Endothelial cell of umbilical vein (primary cell): ENCODE results near the gene FGD5. TPM values are rescaled to one million over a fixed set of nuclear protein-coding genes. Genes with fewer than 3 reads are reported as not detected.

Experiments used
- BruUV-seq: library from RNA; stranded (reverse); fragments of 400-500 nt; replicated peaks from 2 replicates; lab custom pipeline; 2021; lab: Mats Ljungman, UMichigan
- CTCF ChIA-PET: fragments of 300-600, 350-600 bp; sonication (Branson Sonifier 250); formaldehyde crosslinking; loops from one replicate; lab custom pipeline; 2021; ENCODE audit warnings: antibody characterized with exemption, inconsistent platforms; lab: Charles Lee
- POLR2A ChIA-PET: fragments of 300-600, 350-600 bp; sonication (Branson Sonifier 250); formaldehyde crosslinking; loops from one replicate; lab custom pipeline; 2021; ENCODE audit warnings: antibody characterized with exemption, inconsistent platforms; lab: Charles Lee
- DNase-seq: peaks from one replicate; pipeline ENCODE4 v3.0.0-alpha.2; 2011; ENCODE audit warnings: low read depth, low spot score
- FAIRE-seq: peaks from 2 replicates; lab custom pipeline; 2011; peaks lifted over from hg19 to GRCh38; lab: Jason Lieb, UNC
- H2AFZ ChIP-seq: 2 replicates; pipeline ENCODE4 v1.6.0; 2012; ENCODE audit warnings: low read depth, low read length, control low read depth, inconsistent platforms
- H3K27ac ChIP-seq: 2 replicates; pipeline ENCODE4 v1.5.1; 2011; ENCODE audit warnings: low read depth, mild to moderate bottlenecking, control low read depth, low read length, moderate library complexity; ENCODE audit not compliant: insufficient read depth
- H3K27me3 ChIP-seq, 2 experiments: 2 replicates each; pipeline versions ENCODE4 v1.6.0 to v1.6.1; 2011; ENCODE audit warnings: low read length in 2 of 2, mixed read lengths in 1 of 2; ENCODE audit not compliant: control insufficient read depth in 2 of 2, insufficient read depth in 2 of 2
- H3K36me3 ChIP-seq, 2 experiments: 2 replicates in 1 of 2; 3 replicates in 1 of 2; pipeline ENCODE4 v1.5.1; 2011; ENCODE audit warnings: low read length in 2 of 2, mild to moderate bottlenecking in 1 of 2, moderate library complexity in 1 of 2; ENCODE audit not compliant: control insufficient read depth in 2 of 2, insufficient read depth in 2 of 2; ENCODE audit errors: extremely low read depth in 1 of 2
- H3K4me1 ChIP-seq: 3 replicates; pipeline ENCODE4 v1.5.1; 2011; ENCODE audit warnings: mild to moderate bottlenecking, low read length; ENCODE audit not compliant: control insufficient read depth, insufficient read depth; ENCODE audit errors: extremely low read depth
- H3K4me2 ChIP-seq: 2 replicates; pipeline ENCODE4 v1.6.1; 2011; ENCODE audit warnings: low read length, control low read depth, mixed read lengths; ENCODE audit not compliant: insufficient read depth
- H3K4me3 ChIP-seq, 3 experiments: fragments of 200-600 bp in 1 of 3; sonication (generic), shearing (Covaris generic) in 1 of 3; replicated peaks in 1 of 3; 2 replicates each; pipeline ENCODE4 v1.5.1; 2011 to 2016; ENCODE audit warnings: control low read depth in 3 of 3, low read length in 3 of 3, mild to moderate bottlenecking in 2 of 3, inconsistent platforms in 1 of 3, low read depth in 1 of 3, moderate library complexity in 1 of 3; ENCODE audit not compliant: insufficient read depth in 1 of 3
- H3K79me2 ChIP-seq: 2 replicates; pipeline ENCODE4 v1.6.0; 2012; ENCODE audit warnings: low read length, inconsistent platforms; ENCODE audit not compliant: control insufficient read depth, insufficient read depth
- H3K9ac ChIP-seq: replicated peaks from 2 replicates; pipeline ENCODE3; 2011; ENCODE audit warnings: low read length, control low read depth; ENCODE audit not compliant: insufficient read depth; ENCODE audit errors: extremely low read depth
- H3K9me1 ChIP-seq: replicated peaks from 3 replicates; pipeline ENCODE4 v1.6.0; 2011; ENCODE audit warnings: mild to moderate bottlenecking, low read length; ENCODE audit not compliant: control insufficient read depth, insufficient read depth; ENCODE audit errors: extremely low read depth
- H3K9me3 ChIP-seq: replicated peaks from 2 replicates; pipeline ENCODE4 v1.5.1; 2012; ENCODE audit warnings: low read length, inconsistent platforms; ENCODE audit not compliant: control insufficient read depth, insufficient read depth
- H4K20me1 ChIP-seq: replicated peaks from 2 replicates; pipeline ENCODE3; 2011; ENCODE audit warnings: mild to moderate bottlenecking, low read length; ENCODE audit not compliant: control insufficient read depth, insufficient read depth; ENCODE audit errors: extremely low read depth
- FOS ChIP-seq: IDR thresholded peaks from 2 replicates; pipeline ENCODE4 v1.6.1; 2011; ENCODE audit warnings: mild to moderate bottlenecking, low read length, moderate library complexity, borderline replicate concordance; ENCODE audit not compliant: insufficient read depth
- GATA2 ChIP-seq: IDR thresholded peaks from 2 replicates; pipeline ENCODE4 v1.7.0; 2011; ENCODE audit warnings: low read depth, mild to moderate bottlenecking, moderate library complexity, mixed read lengths, low read length; ENCODE audit not compliant: insufficient read length, insufficient read depth
- JUN ChIP-seq: IDR thresholded peaks from 2 replicates; pipeline ENCODE4 v1.6.1; 2011; ENCODE audit warnings: borderline replicate concordance, low read depth; ENCODE audit not compliant: insufficient read length, insufficient read depth
- MYC ChIP-seq: IDR thresholded peaks from one replicate; pipeline ENCODE4 v1.6.1; 2011; ENCODE audit warnings: mild to moderate bottlenecking, low read depth, low read length
- POLR2A ChIP-seq: IDR thresholded peaks from 2 replicates; pipeline ENCODE4 v1.6.1; 2012; ENCODE audit warnings: low read depth, mild to moderate bottlenecking, control low read depth, low read length
- POLR2AphosphoS5 ChIP-seq: IDR thresholded peaks from 2 replicates; pipeline ENCODE4 v1.6.1; 2012; ENCODE audit warnings: low read depth, mild to moderate bottlenecking, control low read depth, low read length, moderate library complexity; ENCODE audit not compliant: insufficient read depth
- dilution Hi-C: fragments of 300-500 bp; cut with MboI; formaldehyde crosslinking; loops from one replicate; pipeline ENCODE4 v1.15.0; 2019; ENCODE audit warnings: low sequenced_read_pairs; ENCODE audit not compliant: extremely low pct_ligation_motif_present
- intact Hi-C: fragments of 100-400 bp; cut with micrococcal nuclease; formaldehyde crosslinking; loops from one replicate; pipeline ENCODE4 v1.10.0; 2022
- polyA plus RNA-seq, 4 experiments: library from polyadenylated mRNA; depleted of rRNA in 3 of 4; stranded (reverse) in 3 of 4; unstranded in 1 of 4; fragments of >200 nt; gene quantifications; 2 replicates each; pipeline versions ENCODE4 v1.2.1 to v1.2.3, GENCODE V29; 2011 to 2012; ENCODE audit warnings: missing spikeins in 1 of 4
- total RNA-seq: library from RNA; stranded (reverse); gene quantifications from 2 replicates; pipeline ENCODE4 v1.2.3, GENCODE V29; 2021
- TF ChIP-seq, protein P1 (sequence below): IDR thresholded peaks from 2 replicates; pipeline ENCODE4 v1.6.1; 2011; ENCODE audit not compliant: insufficient read depth, insufficient read length
- TF ChIP-seq, protein P2 (sequence below), 2 donors: IDR thresholded peaks; 1 replicate in 1 of 2; 2 replicates in 1 of 2; pipeline ENCODE4 v1.5.1; 2011; ENCODE audit warnings: low read length in 2 of 2, mild to moderate bottlenecking in 2 of 2, moderate library complexity in 2 of 2, control low read depth in 1 of 2, inconsistent platforms in 1 of 2, low read depth in 1 of 2; ENCODE audit not compliant: insufficient read depth in 1 of 2; ENCODE audit errors: extremely low read depth in 1 of 2

Gene FGD5
- total and polyA plus RNA-seq, 2 donors (not counting 3 experiments of a cell fraction or from before 2014, with no cell fraction given) = 49.6 to 134 TPM

DNA sequence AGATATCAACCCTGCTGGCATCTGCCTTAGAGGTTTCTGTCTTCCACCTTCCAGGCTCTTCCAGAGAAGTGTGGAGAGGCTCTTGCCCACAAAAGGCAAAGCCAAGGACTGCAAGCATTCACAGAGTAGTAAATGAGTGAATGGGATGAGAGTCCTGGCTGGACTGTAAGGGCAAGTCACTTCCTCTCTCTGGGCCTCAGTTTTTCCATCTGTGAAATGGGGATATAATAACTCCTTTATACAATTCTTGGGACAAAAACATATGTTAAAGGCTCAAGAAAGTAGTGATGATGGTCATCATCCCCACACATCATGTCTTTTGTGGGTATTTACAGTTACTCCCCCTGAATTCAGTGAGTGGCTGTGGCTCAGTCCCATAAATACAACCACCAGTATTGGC is 10.7 kb upstream of the FGD5 start:
- no peaks in the 10 kb centered on the region for H3K9me1 ChIP-seq
- peaks cover 58% of the 10 kb centered on the region for H3K4me1 ChIP-seq
- dilution Hi-C loops (no loop called here), intact Hi-C loops (loop anchor here (10.0 kb wide), 2 partner anchors 237 to 373 kb away; no protein-coding TSS in a partner anchor)
- TF ChIP-seq MYC (no peak), POLR2AphosphoS5 (no peak), FOS (no peak), POLR2A (no peak), JUN (no peak), GATA2 (no peak)
- TF ChIP-seq, protein P1, sequence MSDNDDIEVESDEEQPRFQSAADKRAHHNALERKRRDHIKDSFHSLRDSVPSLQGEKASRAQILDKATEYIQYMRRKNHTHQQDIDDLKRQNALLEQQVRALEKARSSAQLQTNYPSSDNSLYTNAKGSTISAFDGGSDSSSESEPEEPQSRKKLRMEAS = no peak
- TF ChIP-seq, protein P2, sequence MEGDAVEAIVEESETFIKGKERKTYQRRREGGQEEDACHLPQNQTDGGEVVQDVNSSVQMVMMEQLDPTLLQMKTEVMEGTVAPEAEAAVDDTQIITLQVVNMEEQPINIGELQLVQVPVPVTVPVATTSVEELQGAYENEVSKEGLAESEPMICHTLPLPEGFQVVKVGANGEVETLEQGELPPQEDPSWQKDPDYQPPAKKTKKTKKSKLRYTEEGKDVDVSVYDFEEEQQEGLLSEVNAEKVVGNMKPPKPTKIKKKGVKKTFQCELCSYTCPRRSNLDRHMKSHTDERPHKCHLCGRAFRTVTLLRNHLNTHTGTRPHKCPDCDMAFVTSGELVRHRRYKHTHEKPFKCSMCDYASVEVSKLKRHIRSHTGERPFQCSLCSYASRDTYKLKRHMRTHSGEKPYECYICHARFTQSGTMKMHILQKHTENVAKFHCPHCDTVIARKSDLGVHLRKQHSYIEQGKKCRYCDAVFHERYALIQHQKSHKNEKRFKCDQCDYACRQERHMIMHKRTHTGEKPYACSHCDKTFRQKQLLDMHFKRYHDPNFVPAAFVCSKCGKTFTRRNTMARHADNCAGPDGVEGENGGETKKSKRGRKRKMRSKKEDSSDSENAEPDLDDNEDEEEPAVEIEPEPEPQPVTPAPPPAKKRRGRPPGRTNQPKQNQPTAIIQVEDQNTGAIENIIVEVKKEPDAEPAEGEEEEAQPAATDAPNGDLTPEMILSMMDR (IDR thresholded peaks at IDR 0.05; ENCODE audit: extremely low read depth in 1 of 2, insufficient read depth in 1 of 2, low read depth in 1 of 2, low read length in 2 of 2) = no peak
- no peak overlapping the region for H3K4me3 ChIP-seq
- no peaks in the 10 kb centered on the region for H4K20me1 ChIP-seq
- no peak overlapping the region for H3K27ac ChIP-seq
- FAIRE-seq (no peak), DNase-seq (no peak)
- no peaks in the 10 kb centered on the region for H3K36me3 ChIP-seq
- BruUV-seq = no TSS peak
- no peaks in the 10 kb centered on the region for H3K9me3 ChIP-seq
- CTCF ChIA-PET = no interaction called here
- no peak overlapping the region for H3K4me2 ChIP-seq
- no peaks in the 10 kb centered on the region for H3K27me3 ChIP-seq
- POLR2A ChIA-PET = no interaction called here
- no peak overlapping the region for H3K9ac ChIP-seq
- no peak overlapping the region for H2AFZ ChIP-seq
- H3K79me2 ChIP-seq = peaks cover 22% of the 10 kb centered on the region
